Liver (tissue), 9 donors: ENCODE results near the gene WWOX. TPM values are rescaled to one million over a fixed set of nuclear protein-coding genes. Genes with fewer than 3 reads are reported as not detected.

Experiments
- DNase-seq: peaks from one replicate; pipeline ENCODE4 v3.0.0-alpha.2; 2017; ENCODE audit warnings: low spot score
- H3K27ac ChIP-seq, 2 donors: one replicate each; pipeline ENCODE4 v1.7.0; 2013; ENCODE audit warnings: inconsistent platforms in 2 of 2, low read length in 2 of 2, control low read depth in 1 of 2, low read depth in 1 of 2, mild to moderate bottlenecking in 1 of 2
- H3K27me3 ChIP-seq, 4 donors: one replicate each; pipeline versions ENCODE4 v1.6.1 to v1.7.0; 2013; ENCODE audit warnings: low read length in 3 of 4, inconsistent platforms in 1 of 4, mild to moderate bottlenecking in 1 of 4, moderate library complexity in 1 of 4; ENCODE audit not compliant: control insufficient read depth in 4 of 4, insufficient read depth in 4 of 4
- H3K36me3 ChIP-seq, 4 donors: one replicate each; pipeline versions ENCODE4 v1.6.1 to v1.7.0; 2013; ENCODE audit warnings: low read length in 3 of 4, mild to moderate bottlenecking in 3 of 4, low read depth in 1 of 4, moderate library complexity in 1 of 4; ENCODE audit not compliant: control insufficient read depth in 4 of 4, insufficient read depth in 3 of 4
- H3K4me1 ChIP-seq, 4 donors: one replicate each; pipeline versions ENCODE4 v1.6.1 to v1.7.0; 2013; ENCODE audit warnings: low read length in 3 of 4, mild to moderate bottlenecking in 3 of 4, moderate library complexity in 1 of 4; ENCODE audit not compliant: control insufficient read depth in 4 of 4, insufficient read depth in 4 of 4
- H3K4me3 ChIP-seq, 3 donors: one replicate each; pipeline versions ENCODE4 v1.6.1 to v1.7.0; 2013; ENCODE audit warnings: low read length in 3 of 3, control low read depth in 1 of 3, low read depth in 1 of 3, mild to moderate bottlenecking in 1 of 3
- H3K9ac ChIP-seq, 2 donors: one replicate each; pipeline ENCODE4 v1.7.0; 2013; ENCODE audit warnings: low read length in 2 of 2, mild to moderate bottlenecking in 2 of 2, moderate library complexity in 2 of 2, control low read depth in 1 of 2, low read depth in 1 of 2
- H3K9me3 ChIP-seq, 4 donors: one replicate each; pipeline versions ENCODE4 v1.6.1 to v1.7.0; 2013; ENCODE audit warnings: low read length in 3 of 4; ENCODE audit not compliant: control insufficient read depth in 4 of 4
- EGR1 ChIP-seq, 2 donors: IDR thresholded peaks; 2 replicates each; pipeline ENCODE4 v1.6.1; 2016 to 2018; ENCODE audit warnings: antibody characterized with exemption in 2 of 2, low read depth in 2 of 2
- FOXA1 ChIP-seq: IDR thresholded peaks from 2 replicates; pipeline ENCODE4 v1.6.1; 2016; ENCODE audit warnings: antibody characterized with exemption
- GABPA ChIP-seq, 2 donors: IDR thresholded peaks in 1 of 2; conservative IDR thresholded peaks in 1 of 2; 2 replicates each; pipeline ENCODE4 v1.6.1; 2016; ENCODE audit warnings: antibody characterized with exemption in 2 of 2, mild to moderate bottlenecking in 1 of 2, moderate library complexity in 1 of 2
- HNF4A ChIP-seq, 2 donors: conservative IDR thresholded peaks; 2 replicates each; pipeline ENCODE4 v1.6.1; 2016; ENCODE audit warnings: antibody characterized with exemption in 2 of 2, mild to moderate bottlenecking in 2 of 2
- HNF4G ChIP-seq: IDR thresholded peaks from 2 replicates; pipeline ENCODE4 v1.6.1; 2016; ENCODE audit warnings: antibody characterized with exemption
- JUND ChIP-seq, 2 donors: IDR thresholded peaks; 2 replicates each; pipeline ENCODE4 v1.6.1; 2016; ENCODE audit warnings: antibody characterized with exemption in 2 of 2
- MAX ChIP-seq: IDR thresholded peaks from 2 replicates; pipeline ENCODE4 v1.6.1; 2016; ENCODE audit warnings: antibody characterized with exemption
- NR2F2 ChIP-seq: IDR thresholded peaks from 2 replicates; pipeline ENCODE4 v1.6.1; 2016; ENCODE audit warnings: antibody characterized with exemption
- RAD21 ChIP-seq, 2 donors: IDR thresholded peaks; 2 replicates each; pipeline ENCODE4 v1.6.1; 2016; ENCODE audit warnings: antibody characterized with exemption in 2 of 2, mild to moderate bottlenecking in 2 of 2
- REST ChIP-seq: IDR thresholded peaks from 2 replicates; pipeline ENCODE4 v1.6.1; 2016; ENCODE audit warnings: antibody characterized with exemption, mild to moderate bottlenecking
- RXRA ChIP-seq, 2 donors: IDR thresholded peaks; 2 replicates each; pipeline ENCODE4 v1.6.1; 2017 to 2018; ENCODE audit warnings: antibody characterized with exemption in 2 of 2, mild to moderate bottlenecking in 1 of 2
- SP1 ChIP-seq: IDR thresholded peaks from 2 replicates; pipeline ENCODE4 v1.6.1; 2018; ENCODE audit warnings: antibody characterized with exemption, mild to moderate bottlenecking
- ZBTB33 ChIP-seq: IDR thresholded peaks from 2 replicates; pipeline ENCODE4 v1.6.1; 2016; ENCODE audit warnings: antibody characterized with exemption
- WGBS: extraction: QIAGEN DNeasy Blood & Tissue Kit; methylation state at CpG from one replicate; pipeline ENCODE4 v1.1.7; 2013; 5-methylcytosine and 5-hydroxymethylcytosine counted together
- polyA plus RNA-seq, 2 donors: library from polyadenylated mRNA; stranded (reverse) in 1 of 2; unstranded in 1 of 2; fragments of 200-250 nt in 1 of 2; fragments of >200 nt in 1 of 2; fragmentation: Nextera tagmentation in 1 of 2; extraction: Ambion mirVana in 1 of 2; gene quantifications; one replicate each; pipeline versions ENCODE4 v1.2.1 to v1.2.3, GENCODE V29; 2013 to 2015
- total RNA-seq, 2 donors: library from RNA; depleted of rRNA; stranded (reverse); fragments of >200 nt; gene quantifications; one replicate each; pipeline ENCODE4 v1.2.3, GENCODE V29; 2014
- donor health status: healthy.
- donor health status: healthy.
- donor health status: healthy.
- donor health status: healthy.
- donor health status: healthy.

The WWOX gene
- total and polyA plus RNA-seq, 4 donors: 9.8 to 46.0 (median 15.3) TPM

GRCh38 chr16:78376452-78376851 is 277.0 kb downstream of the WWOX start:
- Histone ChIP-seq H3K9me3 (no peaks in the 10 kb centered on the region), H3K27ac (no peak overlapping the region), H3K27me3 (no peaks in the 10 kb centered on the region), H3K36me3 (peaks cover 0 to 2% (median 0%) of the 10 kb centered on the region in 4 donors), H3K4me1 (no peaks in the 10 kb centered on the region), H3K9ac (no peak overlapping the region), H3K4me3 (no peak overlapping the region)
- no peak for TF ChIP-seq ZBTB33
- DNase-seq: no peak
- WGBS: 74% methylated on average over 4 of the region's 4 CpGs

- H3K36me3 ChIP-seq: peaks cover 0 to 2% (median 0%) of the 10 kb centered on the region in 4 donors
- no peaks in the 10 kb centered on the region for H3K9me3 ChIP-seq
- no peaks in the 10 kb centered on the region for H3K27me3 ChIP-seq
- no peaks in the 10 kb centered on the region for H3K4me1 ChIP-seq
- no peak for TF ChIP-seq EGR1 (IDR thresholded peaks at IDR 0.05; ENCODE audit: low read depth in 2 of 2)
- TF ChIP-seq FOXA1: no peak
- TF ChIP-seq JUND (IDR thresholded peaks at IDR 0.05): no peak
- no peak for DNase-seq
- WGBS: 96% methylated on average over 4 of the region's 4 CpGs
- no peak overlapping the region for H3K27ac ChIP-seq
- no peak overlapping the region for H3K4me3 ChIP-seq
- H3K9ac ChIP-seq: no peak overlapping the region
Measured at GRCh38 chr16:78377312-78377711, 277.9 kb downstream of the WWOX start.

- WGBS: 97% methylated on average over 1 of the region's 1 CpG
- TF ChIP-seq NR2F2: no peak
- no peak for TF ChIP-seq JUND (IDR thresholded peaks at IDR 0.05)
- no peak for TF ChIP-seq FOXA1
- TF ChIP-seq MAX: no peak
- Histone ChIP-seq H3K9me3 (no peaks in the 10 kb centered on the region), H3K27me3 (no peaks in the 10 kb centered on the region), H3K4me3 (no peak overlapping the region), H3K27ac (no peak overlapping the region), H3K4me1 (peaks cover 0 to 3% (median 0%) of the 10 kb centered on the region in 4 donors), H3K9ac (no peak overlapping the region), H3K36me3 (peaks cover 0 to 2% (median 0%) of the 10 kb centered on the region in 4 donors)
- DNase-seq: no peak
Measured at GRCh38 chr16:78381060-78381459, 281.6 kb downstream of the WWOX start.

GRCh38 chr16:78383118-78383517 is 283.7 kb downstream of the WWOX start:
- TF ChIP-seq GABPA (IDR thresholded peaks at IDR 0.05 in 1 of 2, conservative IDR thresholded peaks at IDR 0.05 in 1 of 2) (no peak), HNF4G (no peak), REST (no peak), EGR1 (IDR thresholded peaks at IDR 0.05; ENCODE audit: low read depth in 2 of 2) (no peak), MAX (no peak), HNF4A (conservative IDR thresholded peaks at IDR 0.05) (no peak), SP1 (no peak), NR2F2 (no peak), ZBTB33 (no peak), RAD21 (IDR thresholded peaks at IDR 0.05) (no peak), JUND (IDR thresholded peaks at IDR 0.05) (no peak), RXRA (IDR thresholded peaks at IDR 0.05) (no peak)
- no peak overlapping the region for H3K4me3 ChIP-seq
- H3K9ac ChIP-seq: no peak overlapping the region
- no peak overlapping the region for H3K27ac ChIP-seq
- H3K4me1 ChIP-seq: peaks cover 0 to 3% (median 0%) of the 10 kb centered on the region in 4 donors
- DNase-seq: no peak
- 97% methylated on average over 2 of the region's 2 CpGs for WGBS
- H3K9me3 ChIP-seq: no peaks in the 10 kb centered on the region
- H3K27me3 ChIP-seq: no peaks in the 10 kb centered on the region
- peaks cover 0 to 2% (median 0%) of the 10 kb centered on the region in 4 donors for H3K36me3 ChIP-seq
